H1 (cell line): Measurements from ENCODE around the gene TMEM131L. TPM values are rescaled to one million over a fixed set of nuclear protein-coding genes. Genes with fewer than 3 reads are reported as not detected.
A peak's percentile ranks its signal among the peaks of the same experiment; 100 is the strongest.

ENCODE experiments used
- CTCF ChIA-PET: fragments of 300-600 bp; sonication (Branson Sonifier 250); formaldehyde crosslinking; loops from one replicate; lab custom pipeline; 2021; ENCODE audit not compliant: partially characterized antibody; lab: Charles Lee
- POLR2A ChIA-PET: fragments of 300-600 bp; sonication (Branson Sonifier 250); formaldehyde crosslinking; loops from one replicate; lab custom pipeline; 2021; ENCODE audit warnings: inconsistent platforms; ENCODE audit not compliant: partially characterized antibody; lab: Charles Lee
- DNase-seq, 2 experiments: peaks; one replicate each; pipeline versions ENCODE4 v3.0.0 to v3.0.0-alpha.2; 2010 to 2022; ENCODE audit warnings: low spot score in 2 of 2, low read depth in 1 of 2, mixed read lengths in 1 of 2
- FAIRE-seq: peaks from 2 replicates; lab custom pipeline; 2011; peaks lifted over from hg19 to GRCh38; lab: Jason Lieb, UNC
- H2AFZ ChIP-seq: 2 replicates; pipeline ENCODE4 v1.8.1; 2012; ENCODE audit warnings: low read length, inconsistent platforms
- H2AK5ac ChIP-seq: 2 replicates; pipeline ENCODE4 v1.6.1; 2013; ENCODE audit warnings: low read depth, low read length
- H2BK120ac ChIP-seq: replicated peaks from 2 replicates; pipeline ENCODE3; 2013; ENCODE audit warnings: low read depth, low read length, inconsistent platforms
- H2BK12ac ChIP-seq: 2 replicates; pipeline ENCODE4 v1.6.1; 2013; ENCODE audit warnings: low read depth, low read length
- H2BK15ac ChIP-seq: 2 replicates; pipeline ENCODE4 v1.6.1; 2013; ENCODE audit warnings: low read length
- H2BK20ac ChIP-seq: 2 replicates; pipeline ENCODE4 v1.6.1; 2013; ENCODE audit warnings: low read length
- H2BK5ac ChIP-seq: 2 replicates; pipeline ENCODE4 v1.6.1; 2013; ENCODE audit warnings: low read depth, low read length
- H3K14ac ChIP-seq: 2 replicates; pipeline ENCODE4 v1.6.1; 2013; ENCODE audit warnings: inconsistent platforms; ENCODE audit not compliant: insufficient read length
- H3K18ac ChIP-seq: 2 replicates; pipeline ENCODE4 v1.6.1; 2013; ENCODE audit warnings: low read length; ENCODE audit errors: extremely low read depth
- H3K23ac ChIP-seq: 2 replicates; pipeline ENCODE4 v1.6.1; 2013; ENCODE audit warnings: inconsistent platforms; ENCODE audit not compliant: insufficient read length
- H3K23me2 ChIP-seq: 2 replicates; pipeline ENCODE4 v1.6.1; 2013; ENCODE audit warnings: low read depth, low read length
- H3K27ac ChIP-seq: 2 replicates; pipeline ENCODE4 v1.6.1; 2011; ENCODE audit warnings: low read depth, low read length, inconsistent platforms
- H3K27me3 ChIP-seq, 4 experiments: replicated peaks in 1 of 4; 1 replicate in 1 of 4; 2 replicates in 3 of 4; pipeline versions ENCODE4 v1.6.1 to v1.8.1; 2011 to 2013; ENCODE audit warnings: low read length in 3 of 4, mild to moderate bottlenecking in 3 of 4, inconsistent platforms in 2 of 4, mixed read lengths in 2 of 4, moderate library complexity in 1 of 4; ENCODE audit not compliant: control insufficient read depth in 3 of 4, insufficient read depth in 3 of 4; ENCODE audit errors: extremely low read depth in 1 of 4
- H3K36me3 ChIP-seq, 4 experiments: 2 replicates each; pipeline versions ENCODE4 v1.6.1 to v1.8.1; 2011 to 2013; ENCODE audit warnings: mild to moderate bottlenecking in 4 of 4, low read length in 3 of 4, moderate library complexity in 2 of 4, control low read depth in 1 of 4, inconsistent platforms in 1 of 4; ENCODE audit not compliant: insufficient read depth in 4 of 4, control insufficient read depth in 2 of 4
- H3K4ac ChIP-seq: replicated peaks from 2 replicates; pipeline ENCODE3; 2013; ENCODE audit warnings: low read length, low read depth, mixed read lengths, inconsistent platforms; ENCODE audit not compliant: insufficient read length
- H3K4me1 ChIP-seq, 4 experiments: replicated peaks in 1 of 4; 1 replicate in 1 of 4; 2 replicates in 3 of 4; pipeline versions ENCODE4 v1.6.1 to v1.8.1; 2011 to 2013; ENCODE audit warnings: low read length in 3 of 4, inconsistent platforms in 2 of 4, mixed read lengths in 1 of 4; ENCODE audit not compliant: insufficient read depth in 4 of 4, control insufficient read depth in 3 of 4
- H3K4me2 ChIP-seq, 2 experiments: 2 replicates each; pipeline versions ENCODE4 v1.6.1 to v1.8.1; 2011 to 2013; ENCODE audit warnings: low read depth in 2 of 2, low read length in 2 of 2, control low read depth in 1 of 2, inconsistent platforms in 1 of 2, mild to moderate bottlenecking in 1 of 2; ENCODE audit not compliant: insufficient read depth in 1 of 2
- H3K4me3 ChIP-seq, 4 experiments: fragments of 200-600, 300-600 bp in 1 of 4; sonication (generic), shearing (Covaris generic), sonication (Bioruptor Twin) in 1 of 4; 2 replicates each; pipeline versions ENCODE4 v1.5.1 to v1.8.1; 2011 to 2016; ENCODE audit warnings: low read length in 4 of 4, low read depth in 3 of 4, control low read depth in 2 of 4, inconsistent platforms in 2 of 4, mild to moderate bottlenecking in 2 of 4, mixed read lengths in 1 of 4, moderate library complexity in 1 of 4; ENCODE audit not compliant: insufficient read depth in 2 of 4; ENCODE audit errors: extremely low read depth in 1 of 4
- H3K56ac ChIP-seq: replicated peaks from 2 replicates; pipeline ENCODE3; 2013; ENCODE audit warnings: low read depth, mild to moderate bottlenecking, mixed read lengths, low read length, inconsistent platforms; ENCODE audit not compliant: insufficient read length
- H3K79me1 ChIP-seq: 2 replicates; pipeline ENCODE4 v1.6.1; 2013; ENCODE audit warnings: low read depth, low read length, control low read depth
- H3K79me2 ChIP-seq, 2 experiments: 2 replicates each; pipeline versions ENCODE4 v1.6.1 to v1.8.1; 2012 to 2013; ENCODE audit warnings: low read length in 2 of 2, mild to moderate bottlenecking in 2 of 2, inconsistent platforms in 1 of 2; ENCODE audit not compliant: insufficient read depth in 2 of 2, control insufficient read depth in 1 of 2
- H3K9ac ChIP-seq, 4 experiments: replicated peaks in 1 of 4; 1 replicate in 1 of 4; 2 replicates in 3 of 4; pipeline versions ENCODE4 v1.6.1 to v1.8.1; 2011 to 2013; ENCODE audit warnings: low read depth in 3 of 4, low read length in 3 of 4, control low read depth in 2 of 4, mild to moderate bottlenecking in 2 of 4, moderate library complexity in 2 of 4, inconsistent platforms in 1 of 4; ENCODE audit errors: extremely low read depth in 1 of 4
- H3K9me3 ChIP-seq, 2 experiments: 2 replicates each; pipeline versions ENCODE4 v1.6.1 to v1.8.1; 2012 to 2013; ENCODE audit warnings: mild to moderate bottlenecking in 2 of 2, moderate library complexity in 2 of 2, control low read depth in 1 of 2, inconsistent platforms in 1 of 2, low read depth in 1 of 2, low read length in 1 of 2, mixed read lengths in 1 of 2; ENCODE audit not compliant: insufficient read depth in 2 of 2
- H4K20me1 ChIP-seq, 2 experiments: replicated peaks in 1 of 2; 2 replicates each; pipeline versions ENCODE3 to v1.8.1; 2011 to 2013; ENCODE audit warnings: inconsistent platforms in 2 of 2, low read length in 2 of 2, mild to moderate bottlenecking in 1 of 2; ENCODE audit not compliant: insufficient read depth in 2 of 2, control insufficient read depth in 1 of 2
- H4K5ac ChIP-seq: 2 replicates; pipeline ENCODE4 v1.6.1; 2013; ENCODE audit warnings: low read length, low read depth, mixed read lengths, inconsistent platforms; ENCODE audit not compliant: insufficient read length
- H4K8ac ChIP-seq: 2 replicates; pipeline ENCODE4 v1.8.0; 2013; ENCODE audit warnings: mild to moderate bottlenecking, moderate library complexity, low read length, inconsistent platforms; ENCODE audit not compliant: insufficient read depth; ENCODE audit errors: extremely low read depth
- H4K91ac ChIP-seq: replicated peaks from 2 replicates; pipeline ENCODE3; 2013; ENCODE audit warnings: low read length, mixed read lengths, inconsistent platforms; ENCODE audit not compliant: insufficient read length
- JUN ChIP-seq: IDR thresholded peaks from 2 replicates; pipeline ENCODE4 v1.6.1; 2011; ENCODE audit warnings: low read depth, mild to moderate bottlenecking, improper control_type of control experiment, low read length
- RBBP5 ChIP-seq: IDR thresholded peaks from 2 replicates; pipeline ENCODE4 v1.7.1; 2012; ENCODE audit warnings: low read depth, mild to moderate bottlenecking, inconsistent platforms, low read length, moderate library complexity, borderline replicate concordance
- SRF ChIP-seq: IDR thresholded peaks from 2 replicates; pipeline ENCODE4 v1.6.1; 2011; ENCODE audit warnings: mild to moderate bottlenecking, low read depth, low read length, moderate library complexity
- TAF7 ChIP-seq: optimal IDR thresholded peaks from 2 replicates; pipeline ENCODE3; 2011; ENCODE audit warnings: low read depth, mild to moderate bottlenecking, inconsistent platforms, low read length, moderate library complexity, borderline replicate concordance
- WGBS, 2 experiments: shearing (Covaris generic) in 1 of 2; methylation state at CpG; one replicate each; pipeline versions ENCODE4 v1.1.6 to v1.1.7; 2013 to 2015; ENCODE audit warnings: low lambda C conversion rate in 2 of 2, mixed read lengths in 2 of 2, inconsistent platforms in 1 of 2, low coverage in 1 of 2, missing lambda C conversion rate in 1 of 2; ENCODE audit not compliant: insufficient replicate concordance in 2 of 2, insufficient coverage in 1 of 2, insufficient read length in 1 of 2; ENCODE audit errors: extremely low coverage in 1 of 2, missing lambda C conversion rate in 1 of 2; 5-methylcytosine and 5-hydroxymethylcytosine counted together
- polyA plus RNA-seq, 7 experiments: library from polyadenylated mRNA; depleted of rRNA in 3 of 7; stranded (reverse) in 5 of 7; unstranded in 2 of 7; fragments of >200 nt in 5 of 7; fragments of 200-250 nt in 2 of 7; gene quantifications; 1 replicate in 5 of 7; 2 replicates in 1 of 7; 4 replicates in 1 of 7; pipeline versions ENCODE4 v1.2.1 to v1.2.3, GENCODE V29; 2011 to 2013; ENCODE audit warnings: missing spikeins in 2 of 7, mixed read lengths in 2 of 7
- total RNA-seq: library from RNA; stranded (reverse); fragmentation: NEBNext Ultra II Directional; extraction: Animal tissue kit (Norgen Biotek cat#: 25700); gene quantifications from 2 replicates; pipeline ENCODE4 v1.2.1, GENCODE V29; 2021
- TF ChIP-seq, protein P1 (sequence below): IDR thresholded peaks from 2 replicates; pipeline ENCODE4 v1.6.1; 2011; ENCODE audit warnings: low read length, improper control_type of control experiment
- TF ChIP-seq, protein P2 (sequence below): IDR thresholded peaks from 2 replicates; pipeline ENCODE4 v1.6.1; 2011; ENCODE audit warnings: low read depth, mild to moderate bottlenecking, low read length; ENCODE audit not compliant: insufficient read depth

Gene TMEM131L
- total and polyA plus RNA-seq, 2 of the 8 experiments (the other 6 are each of a cell fraction or from before 2014, with no cell fraction given) = 14.3 to 26.1 TPM

DNA sequence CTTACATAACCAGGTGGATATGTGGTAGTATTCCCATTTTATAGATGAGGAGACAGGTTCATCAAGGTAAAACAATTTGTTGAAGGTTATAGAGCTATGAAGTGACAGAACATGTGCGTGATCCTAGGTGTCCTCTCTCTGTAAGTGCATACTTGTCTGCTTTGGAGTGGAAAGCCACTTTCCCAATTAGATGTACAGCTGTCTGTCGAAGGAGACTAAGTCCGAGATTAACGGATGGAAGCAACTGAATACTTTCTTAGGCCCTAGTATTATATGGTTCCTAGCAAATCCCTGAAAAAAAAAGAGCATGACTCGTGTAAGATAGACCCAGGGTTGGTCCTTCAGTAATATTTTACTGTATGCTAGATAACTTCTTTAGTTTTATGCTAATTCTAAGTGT is 19.7 kb downstream of the TMEM131L start:
- H2BK12ac ChIP-seq = no peak overlapping the region
- DNase-seq (no peak), FAIRE-seq (no peak)
- 86% methylated on average over 5 of the region's 5 CpGs; no CpG with 5 or more reads in 1 of the 2 experiments for WGBS, 2 experiments
- no peak overlapping the region for H2BK5ac ChIP-seq
- H3K9ac ChIP-seq = no peak overlapping the region
- H3K4me3 ChIP-seq = no peak overlapping the region
- peak overlapping the region in 1 of 2 experiments; percentile 18; a peak in 1 of 4 replicates for H3K4me2 ChIP-seq
- peaks cover 10 to 34% (median 21%) of the 10 kb centered on the region in 4 experiments for H3K4me1 ChIP-seq
- H2BK120ac ChIP-seq = no peak overlapping the region
- no peak overlapping the region for H2BK20ac ChIP-seq
- no peak overlapping the region for H4K91ac ChIP-seq
- H3K79me2 ChIP-seq = peaks cover 0 to 54% of the 10 kb centered on the region in 2 experiments; a peak in 2 of 4 replicates
- H3K9me3 ChIP-seq = no peaks in the 10 kb centered on the region
- no peak overlapping the region for H3K23ac ChIP-seq
- H3K79me1 ChIP-seq = peaks cover 9% of the 10 kb centered on the region
- H3K27me3 ChIP-seq = no peaks in the 10 kb centered on the region
- CTCF ChIA-PET = interaction anchor here (0.5 to 2.1 kb wide), 7 partner anchors 9 to 66 kb away, joined by 3 to 7 read pairs (median 3); no protein-coding TSS in a partner anchor
- no peak overlapping the region for H3K4ac ChIP-seq
- no peak overlapping the region for H4K8ac ChIP-seq
- no peak overlapping the region for H2BK15ac ChIP-seq
- H3K27ac ChIP-seq = no peak overlapping the region
- H3K36me3 ChIP-seq = no peaks in the 10 kb centered on the region
- H3K23me2 ChIP-seq = peaks cover 2% of the 10 kb centered on the region; the same call in 1 of the 2 replicates
- H4K20me1 ChIP-seq = peaks cover 0 to 8% of the 10 kb centered on the region in 2 experiments
- H3K18ac ChIP-seq = no peak overlapping the region
- H2AK5ac ChIP-seq = no peak overlapping the region
- H2AFZ ChIP-seq = no peak overlapping the region
- H4K5ac ChIP-seq = no peak overlapping the region
- H3K14ac ChIP-seq = no peak overlapping the region
- POLR2A ChIA-PET = interaction anchor here (0.9 to 2.0 kb wide), 4 partner anchors 9 to 28 kb away, joined by 3 to 10 read pairs (median 6); no protein-coding TSS in a partner anchor
- H3K56ac ChIP-seq = no peak overlapping the region
- TF ChIP-seq RBBP5 = no peak
- TF ChIP-seq JUN = no peak
- no peak for TF ChIP-seq SRF
- no peak for TF ChIP-seq TAF7
- TF ChIP-seq, protein P1, sequence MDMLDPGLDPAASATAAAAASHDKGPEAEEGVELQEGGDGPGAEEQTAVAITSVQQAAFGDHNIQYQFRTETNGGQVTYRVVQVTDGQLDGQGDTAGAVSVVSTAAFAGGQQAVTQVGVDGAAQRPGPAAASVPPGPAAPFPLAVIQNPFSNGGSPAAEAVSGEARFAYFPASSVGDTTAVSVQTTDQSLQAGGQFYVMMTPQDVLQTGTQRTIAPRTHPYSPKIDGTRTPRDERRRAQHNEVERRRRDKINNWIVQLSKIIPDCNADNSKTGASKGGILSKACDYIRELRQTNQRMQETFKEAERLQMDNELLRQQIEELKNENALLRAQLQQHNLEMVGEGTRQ = no peak
- TF ChIP-seq, protein P2, sequence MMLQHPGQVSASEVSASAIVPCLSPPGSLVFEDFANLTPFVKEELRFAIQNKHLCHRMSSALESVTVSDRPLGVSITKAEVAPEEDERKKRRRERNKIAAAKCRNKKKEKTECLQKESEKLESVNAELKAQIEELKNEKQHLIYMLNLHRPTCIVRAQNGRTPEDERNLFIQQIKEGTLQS = no peak
